GM23338 (cell line): ENCODE measurements around the gene PINK1. TPM values are rescaled to one million over a fixed set of nuclear protein-coding genes. Genes with fewer than 3 reads are reported as not detected.

Experiments
- ATAC-seq: fragments of 200-7000 bp; cut with Tn5 transposase; 3 replicates; pipeline ENCODE4 v1.9.1; 2020
- DNase-seq: peaks from one replicate; pipeline ENCODE4 v3.0.0-alpha.2; 2015; ENCODE audit warnings: low spot score
- H2AFZ ChIP-seq: fragments of 200-600 bp; sonication (generic); 2 replicates; pipeline ENCODE4 v1.8.0; 2016; ENCODE audit warnings: antibody characterized with exemption, mild to moderate bottlenecking, moderate library complexity
- H3F3A ChIP-seq: fragments of 200-600 bp; sonication (generic); replicated peaks from 2 replicates; pipeline ENCODE4 v1.8.0; 2017; ENCODE audit warnings: antibody characterized with exemption, mixed run types, low read depth
- H3K27ac ChIP-seq: fragments of 200-600 bp; sonication (generic); 2 replicates; pipeline ENCODE4 v1.6.1; 2016; ENCODE audit warnings: low read depth
- H3K27me3 ChIP-seq: fragments of 200-600 bp; sonication (generic); 2 replicates; pipeline ENCODE4 v1.8.0; 2016; ENCODE audit warnings: mild to moderate bottlenecking, mixed run types, moderate library complexity; ENCODE audit not compliant: insufficient read depth
- H3K36me3 ChIP-seq: fragments of 200-600 bp; sonication (generic); 2 replicates; pipeline ENCODE4 v1.8.0; 2016; ENCODE audit warnings: mild to moderate bottlenecking; ENCODE audit not compliant: insufficient read depth
- H3K4me1 ChIP-seq: fragments of 200-600 bp; sonication (generic); 2 replicates; pipeline ENCODE4 v1.8.0; 2016; ENCODE audit warnings: mild to moderate bottlenecking, moderate library complexity; ENCODE audit not compliant: insufficient read depth
- H3K4me2 ChIP-seq: fragments of 200-600 bp; sonication (generic); 2 replicates; pipeline ENCODE4 v1.7.1; 2017; ENCODE audit warnings: mixed run types
- H3K4me3 ChIP-seq: fragments of 200-600 bp; sonication (generic); 2 replicates; pipeline ENCODE4 v1.6.1; 2016; ENCODE audit warnings: mixed run types
- H3K79me2 ChIP-seq: fragments of 200-600 bp; sonication (generic); replicated peaks from 2 replicates; pipeline ENCODE4 v1.8.0; 2017; ENCODE audit warnings: mild to moderate bottlenecking; ENCODE audit not compliant: insufficient read depth
- H3K9me2 ChIP-seq: fragments of 200-600 bp; sonication (generic); 2 replicates; pipeline ENCODE4 v1.8.0; 2017; ENCODE audit not compliant: insufficient read depth
- H4K20me1 ChIP-seq: fragments of 200-600 bp; sonication (generic); replicated peaks from 2 replicates; pipeline ENCODE4 v1.8.0; 2017; ENCODE audit warnings: mild to moderate bottlenecking; ENCODE audit not compliant: insufficient read depth
- H3K27ac Mint-ChIP-seq: 2 replicates; pipeline ENCODE4 v1.8.0; 2020; ENCODE audit warnings: inconsistent platforms, mild to moderate bottlenecking, moderate library complexity, mixed read lengths
- H3K27me3 Mint-ChIP-seq: 3 replicates; pipeline ENCODE4 v1.8.0; 2022; ENCODE audit warnings: low read depth, mild to moderate bottlenecking, moderate library complexity, mixed read lengths, inconsistent platforms; ENCODE audit not compliant: insufficient read depth, poor library complexity
- H3K36me3 Mint-ChIP-seq: 3 replicates; pipeline ENCODE4 v1.8.0; 2021; ENCODE audit warnings: low read depth, mild to moderate bottlenecking, inconsistent platforms, moderate library complexity, mixed read lengths
- H3K4me1 Mint-ChIP-seq: 3 replicates; pipeline ENCODE4 v1.8.0; 2020; ENCODE audit warnings: mild to moderate bottlenecking, inconsistent platforms, mixed read lengths
- H3K4me3 Mint-ChIP-seq: 3 replicates; pipeline ENCODE4 v1.8.0; 2021; ENCODE audit warnings: moderate library complexity, mild to moderate bottlenecking, inconsistent platforms, mixed read lengths
- H3K9me3 Mint-ChIP-seq: 3 replicates; pipeline ENCODE4 v1.8.0; 2020; ENCODE audit warnings: moderate library complexity, mild to moderate bottlenecking, inconsistent platforms, mixed read lengths
- CREB1 ChIP-seq: fragments of 250-450 bp; sonication (Bioruptor Pico); IDR thresholded peaks from 2 replicates; pipeline ENCODE4 v1.5.0; 2020; ENCODE audit warnings: low read depth, mild to moderate bottlenecking, moderate library complexity
- CTCF ChIP-seq, 2 experiments: fragments of 200-600 bp in 1 of 2; sonication (generic) in 1 of 2; conservative IDR thresholded peaks; 2 replicates each; pipeline versions ENCODE4 v1.5.1 to v1.6.1; 2016 to 2017; ENCODE audit warnings: antibody characterized with exemption in 2 of 2, low read depth in 2 of 2, mild to moderate bottlenecking in 2 of 2, moderate library complexity in 1 of 2
- JUNB ChIP-seq: IDR thresholded peaks from one replicate; pipeline ENCODE4 v1.6.1; 2016; ENCODE audit warnings: antibody characterized with exemption; ENCODE audit not compliant: unreplicated experiment
- NANOG ChIP-seq: IDR thresholded peaks from 2 replicates; pipeline ENCODE4 v1.6.1; 2016; ENCODE audit warnings: antibody characterized with exemption, borderline replicate concordance
- POLR2AphosphoS5 ChIP-seq: IDR thresholded peaks from 2 replicates; pipeline ENCODE4 v1.6.1; 2016; ENCODE audit warnings: antibody characterized with exemption, low read depth
- ZNF331 ChIP-seq: fragments of 250-450 bp; sonication (Bioruptor Pico); IDR thresholded peaks from 2 replicates; pipeline ENCODE4 v1.5.0; 2020; ENCODE audit warnings: low read depth, mild to moderate bottlenecking, moderate library complexity
- ZNF462 ChIP-seq: fragments of 250-450 bp; sonication (Bioruptor Pico); IDR thresholded peaks from 2 replicates; pipeline ENCODE4 v1.5.0; 2020; ENCODE audit warnings: mild to moderate bottlenecking, moderate library complexity
- polyA plus RNA-seq: library from polyadenylated mRNA; unstranded; fragments of >200 nt; fragmentation: Nextera tagmentation; extraction: Ambion mirVana; gene quantifications from 2 replicates; pipeline ENCODE4 v1.2.1, GENCODE V29; 2016
- total RNA-seq: library from RNA; depleted of rRNA; stranded (reverse); fragments of >200 nt; shearing (Covaris generic); gene quantifications from 2 replicates; pipeline ENCODE4 v1.2.3, GENCODE V29; 2014

The PINK1 gene
- total and polyA plus RNA-seq, 2 experiments from 2014 or later: 20.8 to 42.7 TPM

- TF ChIP-seq POLR2AphosphoS5 (no peak), NANOG (no peak), ZNF331 (no peak)
Observed at GRCh38 chr1:20648438-20648837, 15.2 kb downstream of the PINK1 start (continued).

- no peaks in the 10 kb centered on the region for H3K79me2 ChIP-seq
- H3K36me3 Mint-ChIP-seq: peaks cover 48% of the 10 kb centered on the region
- no peak for TF ChIP-seq CREB1 (CRISPR knock-in tag)
- no peak for TF ChIP-seq POLR2AphosphoS5
- H3K9me2 ChIP-seq: no peaks in the 10 kb centered on the region
- H3K27ac ChIP-seq: no peak overlapping the region
- H3F3A ChIP-seq: peaks cover 7% of the 10 kb centered on the region; the same call in 1 of the 2 replicates
- no peak overlapping the region for H3K4me3 ChIP-seq
- no peak for ATAC-seq
- DNase-seq: no peak
- no peaks in the 10 kb centered on the region for H3K4me1 Mint-ChIP-seq
- no peak overlapping the region for H3K27ac Mint-ChIP-seq
- H4K20me1 ChIP-seq: peaks cover 8% of the 10 kb centered on the region; the same call in 1 of the 2 replicates
- no peaks in the 10 kb centered on the region for H3K9me3 Mint-ChIP-seq
- H3K27me3 Mint-ChIP-seq: no peaks in the 10 kb centered on the region
- no peak overlapping the region for H3K4me2 ChIP-seq
- no peak overlapping the region for H2AFZ ChIP-seq
- H3K4me1 ChIP-seq: no peaks in the 10 kb centered on the region
- H3K36me3 ChIP-seq: peaks cover 30% of the 10 kb centered on the region; the same call in 1 of the 2 replicates
- H3K4me3 Mint-ChIP-seq: no peak overlapping the region
- no peaks in the 10 kb centered on the region for H3K27me3 ChIP-seq
Observed at GRCh38 chr1:20648946-20649345, 15.7 kb downstream of the PINK1 start.

DNA sequence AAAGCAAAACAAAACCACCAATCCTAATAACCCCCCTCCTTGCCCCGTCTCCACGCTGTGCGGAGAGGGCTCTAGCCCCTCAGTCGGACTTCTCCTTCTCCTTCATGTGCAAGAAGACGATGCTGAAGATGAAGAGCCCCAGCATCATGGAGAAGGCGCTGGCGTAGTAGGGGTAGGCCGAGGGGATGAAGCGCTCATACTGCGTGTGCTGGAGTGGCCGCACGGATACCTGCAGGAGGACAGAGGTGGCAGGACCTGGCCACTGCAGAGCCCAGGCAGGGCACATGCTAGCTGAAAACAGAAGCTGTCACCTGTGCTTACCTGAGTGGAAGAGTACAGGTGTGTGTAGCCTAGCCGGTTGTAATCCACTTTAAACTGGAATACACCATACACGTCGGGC lies 19.0 kb downstream of the PINK1 start:
- peaks cover 8% of the 10 kb centered on the region; the same call in 1 of the 2 replicates for H3F3A ChIP-seq
- H3K79me2 ChIP-seq: peaks cover 12% of the 10 kb centered on the region; the same call in 1 of the 2 replicates
- peaks cover 5% of the 10 kb centered on the region for H3K27me3 Mint-ChIP-seq
- H3K36me3 Mint-ChIP-seq: peaks cover 79% of the 10 kb centered on the region
- H3K4me3 Mint-ChIP-seq: no peak overlapping the region
- H3K4me1 Mint-ChIP-seq: no peaks in the 10 kb centered on the region
- H3K4me1 ChIP-seq: no peaks in the 10 kb centered on the region
- H3K27me3 ChIP-seq: no peaks in the 10 kb centered on the region
- no peak for TF ChIP-seq CREB1 (CRISPR knock-in tag)
- no peak for TF ChIP-seq JUNB
- TF ChIP-seq CTCF (conservative IDR thresholded peaks at IDR 0.05; ENCODE audit: low read depth in 2 of 2): no peak
- no peak for TF ChIP-seq ZNF462 (CRISPR knock-in tag)
- no peak for TF ChIP-seq POLR2AphosphoS5
- no peak for TF ChIP-seq NANOG
- H2AFZ ChIP-seq: no peak overlapping the region
- peaks cover 34% of the 10 kb centered on the region; the same call in 1 of the 2 replicates for H3K36me3 ChIP-seq
- no peaks in the 10 kb centered on the region for H3K9me3 Mint-ChIP-seq
- no peak overlapping the region for H3K4me3 ChIP-seq
- H4K20me1 ChIP-seq: peaks cover 14% of the 10 kb centered on the region; the same call in 1 of the 2 replicates
- H3K9me2 ChIP-seq: no peaks in the 10 kb centered on the region
- H3K27ac ChIP-seq: no peak overlapping the region
- H3K27ac Mint-ChIP-seq: no peak overlapping the region
- no peak for DNase-seq
- no peak overlapping the region for H3K4me2 ChIP-seq
- ATAC-seq: no peak
